ENCODE measurements around the gene PRKAA2.

PRKAA2 gene

DNA sequence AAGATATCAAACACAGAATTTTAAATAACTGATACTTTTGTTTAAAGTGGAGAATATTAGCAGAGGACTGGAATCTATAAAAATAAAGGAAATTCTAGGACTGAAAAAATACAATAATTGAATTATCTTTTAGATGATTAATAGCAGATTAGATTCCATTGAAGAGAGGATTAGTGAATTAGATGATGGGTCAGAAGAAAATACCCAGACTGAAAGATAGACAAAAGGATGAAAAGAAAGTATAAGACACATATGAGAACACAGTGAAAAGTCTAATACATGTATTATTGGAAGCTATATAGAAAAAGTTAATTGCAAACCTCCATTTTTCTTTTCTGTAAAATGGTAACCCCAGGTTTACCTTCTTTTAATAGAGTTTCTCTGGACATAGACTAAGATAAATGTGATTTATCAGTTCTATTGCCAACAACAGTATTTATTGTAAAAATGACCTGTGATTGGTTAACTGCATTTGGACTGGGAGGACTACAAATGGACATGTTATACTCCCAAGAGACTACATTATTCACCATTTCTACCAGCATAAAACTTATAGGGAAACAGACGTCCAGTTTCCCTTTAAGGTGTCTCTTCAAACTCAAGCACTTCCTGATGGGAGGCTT, 11.0 kb downstream of the PRKAA2 start:
- no peak for DNase-seq

DNA sequence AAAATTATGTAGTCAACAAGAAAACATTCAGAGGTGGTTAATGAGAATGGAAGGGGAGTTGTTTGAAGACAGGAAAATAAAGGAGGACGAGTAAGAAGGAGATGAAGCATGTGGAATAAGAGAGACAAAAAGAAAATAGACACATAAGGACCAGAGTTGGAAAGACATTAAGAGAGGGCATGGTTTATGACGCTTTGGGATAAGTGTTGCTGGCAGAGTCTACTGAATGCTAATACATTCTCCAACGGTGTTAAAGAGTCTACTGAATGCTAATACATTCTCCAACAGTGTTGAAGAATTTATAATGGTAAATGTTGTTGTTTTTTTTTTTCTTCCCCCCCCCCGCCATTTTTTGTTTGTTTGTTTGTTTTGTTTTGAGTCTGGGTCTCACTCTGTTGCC, 13.1 kb downstream of the PRKAA2 start:
- DNase-seq = no peak

DNA sequence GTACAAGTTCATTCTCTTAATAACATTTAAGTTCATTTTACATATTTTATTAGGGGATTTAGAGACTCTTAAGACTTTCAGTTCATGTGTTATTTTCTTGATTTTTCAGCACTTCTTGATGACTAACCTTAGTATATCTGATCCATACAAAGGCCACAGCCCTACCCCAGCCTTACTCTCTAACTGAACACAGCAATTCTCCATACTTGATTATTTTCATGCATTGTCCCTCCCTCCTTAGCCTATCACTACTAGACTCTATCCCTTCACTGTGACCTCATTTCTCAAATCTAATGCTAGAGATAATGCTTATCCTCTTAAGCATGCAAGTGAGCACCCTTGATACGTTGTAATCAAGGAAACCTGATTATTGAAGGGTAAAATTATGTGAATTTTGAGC, 15.2 kb downstream of the PRKAA2 start:
- no peak for DNase-seq

DNA sequence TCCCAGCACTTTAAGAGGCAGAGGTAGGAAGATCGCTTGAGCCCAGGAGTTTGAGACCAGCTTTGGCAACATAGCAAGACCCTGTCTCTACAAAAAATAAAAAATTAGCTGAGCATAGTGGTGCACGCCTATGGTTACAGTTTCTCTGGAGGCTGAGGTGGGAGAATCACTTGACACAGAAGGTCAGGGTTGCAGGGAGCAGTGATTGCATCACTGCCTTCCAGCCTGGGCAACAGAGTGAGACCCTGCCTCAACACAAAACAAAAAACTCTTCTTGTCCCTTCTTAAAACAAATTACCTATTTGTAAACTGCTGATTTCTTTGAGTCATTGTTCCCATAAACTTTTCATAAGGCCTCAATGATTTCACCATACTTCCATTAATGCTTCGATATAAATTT, 18.7 kb downstream of the PRKAA2 start:
- DNase-seq = no peak

DNA sequence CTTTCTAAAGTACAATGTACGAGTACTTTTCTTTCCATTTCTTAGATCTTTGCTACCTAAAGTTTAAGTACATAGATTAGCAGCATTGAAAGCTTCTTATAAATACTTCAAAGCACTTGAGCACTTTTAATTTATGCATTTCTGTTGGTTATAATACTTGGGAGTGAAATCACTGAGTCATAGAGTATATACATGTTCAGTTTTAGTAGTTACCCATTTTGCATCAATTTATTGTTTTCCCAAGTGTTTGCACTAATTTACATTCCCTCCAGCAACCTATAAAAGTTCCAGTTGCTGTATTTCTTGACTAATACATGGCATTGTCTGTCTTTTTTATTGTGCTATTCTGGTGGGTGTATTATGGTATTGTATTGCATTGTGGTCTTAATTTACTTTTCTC, 20.3 kb downstream of the PRKAA2 start:
- no peak for DNase-seq

DNA sequence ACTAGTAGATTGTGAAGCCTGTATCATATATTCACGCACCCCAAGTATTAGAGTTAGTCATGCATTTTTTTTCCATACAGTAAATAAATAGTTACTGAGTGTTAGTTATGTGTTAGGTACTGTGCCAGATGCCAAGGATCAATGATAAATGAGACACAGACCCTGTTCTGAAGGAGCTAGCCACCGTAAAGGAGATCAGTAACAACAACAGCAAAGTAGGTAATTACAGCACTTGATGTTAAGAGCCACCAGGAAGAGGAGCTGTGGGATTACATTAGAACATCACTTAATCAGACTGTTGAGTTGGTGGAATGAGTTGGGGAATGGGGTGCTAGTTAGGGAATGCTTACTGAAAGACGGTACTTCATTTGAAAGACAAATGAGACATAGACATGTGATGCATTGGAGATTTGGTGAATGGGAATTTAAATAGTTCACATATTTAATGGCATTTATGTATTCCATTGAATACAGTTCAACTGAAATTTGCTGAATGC, 21.0 kb downstream of the PRKAA2 start:
- DNase-seq = no peak

DNA sequence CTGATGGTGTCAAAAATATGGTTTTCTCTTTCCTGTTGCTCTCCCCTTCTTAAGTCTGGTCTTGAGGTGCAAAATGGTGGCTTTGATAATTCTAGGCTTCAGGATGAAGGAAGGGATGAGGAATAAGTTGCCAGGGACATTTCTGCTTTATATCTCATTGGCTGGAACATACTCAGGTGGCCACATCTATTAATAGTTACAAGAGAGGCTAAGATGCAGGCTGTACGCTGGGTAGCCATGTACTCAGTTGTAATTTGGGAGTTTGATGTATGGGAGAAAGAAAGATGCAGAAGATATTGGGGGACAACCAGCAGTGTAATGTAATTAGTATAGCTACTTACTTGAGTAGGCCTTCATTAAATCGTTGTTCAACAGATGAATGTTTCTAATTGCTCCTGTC, 25.2 kb downstream of the PRKAA2 start:
- DNase-seq = no peak

DNA sequence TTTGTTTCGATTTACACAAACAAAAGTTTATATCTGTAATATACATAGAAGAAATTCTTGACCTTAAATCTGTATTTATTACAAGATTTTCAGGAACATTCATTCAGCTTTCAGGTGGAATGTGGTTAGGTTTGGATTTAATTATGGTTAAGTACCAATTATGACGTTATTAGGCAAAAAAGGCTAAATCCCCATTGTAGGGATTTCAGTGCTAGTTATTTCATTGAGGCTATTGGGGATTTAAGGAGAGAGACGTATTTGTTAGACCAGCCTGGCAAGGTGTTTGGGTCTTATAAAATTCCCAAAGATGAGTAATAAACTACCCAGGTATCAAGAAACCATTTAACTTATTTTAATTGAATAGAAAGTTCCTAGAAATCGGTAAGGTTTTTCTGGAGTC, 26.0 kb downstream of the PRKAA2 start:
- DNase-seq = no peak

DNA sequence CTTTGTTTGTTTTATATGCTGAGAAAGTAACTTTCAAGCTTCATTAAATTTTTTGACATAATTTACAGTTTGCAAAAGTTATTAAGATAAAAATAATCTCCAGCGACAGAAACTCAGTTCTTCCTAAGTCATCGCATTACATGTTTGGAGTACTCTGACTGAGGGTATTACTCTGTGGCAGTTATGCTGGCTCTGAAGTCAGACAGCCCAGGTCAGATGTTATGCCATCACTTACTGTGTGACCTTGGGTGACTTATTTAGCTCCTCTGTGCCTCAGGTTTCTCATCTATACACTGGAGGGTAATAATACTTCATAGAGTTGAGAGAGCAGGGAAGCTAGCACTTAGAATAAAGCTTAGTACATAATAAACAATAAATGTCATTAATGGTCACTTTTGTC, 26.4 kb downstream of the PRKAA2 start:
- DNase-seq = no peak

DNA sequence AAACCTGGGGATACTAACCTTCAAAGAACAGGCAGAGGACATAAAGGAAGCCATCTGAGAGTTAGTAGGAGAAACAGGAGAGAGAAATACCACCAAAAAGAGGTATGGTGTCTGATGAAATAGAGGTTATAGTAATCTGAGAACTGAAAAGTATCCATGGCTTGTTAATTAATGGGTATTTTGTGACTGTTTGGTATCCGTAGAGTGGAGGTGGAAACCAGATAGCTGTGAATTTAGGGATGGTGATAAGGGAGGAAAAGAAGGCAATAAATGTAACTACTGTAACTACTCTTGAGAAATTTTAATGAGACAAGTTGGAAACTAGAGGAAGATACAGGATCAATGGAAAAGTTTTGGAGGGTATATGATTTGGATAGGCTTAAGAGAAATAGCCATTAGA, 27.5 kb downstream of the PRKAA2 start:
- DNase-seq = no peak

DNA sequence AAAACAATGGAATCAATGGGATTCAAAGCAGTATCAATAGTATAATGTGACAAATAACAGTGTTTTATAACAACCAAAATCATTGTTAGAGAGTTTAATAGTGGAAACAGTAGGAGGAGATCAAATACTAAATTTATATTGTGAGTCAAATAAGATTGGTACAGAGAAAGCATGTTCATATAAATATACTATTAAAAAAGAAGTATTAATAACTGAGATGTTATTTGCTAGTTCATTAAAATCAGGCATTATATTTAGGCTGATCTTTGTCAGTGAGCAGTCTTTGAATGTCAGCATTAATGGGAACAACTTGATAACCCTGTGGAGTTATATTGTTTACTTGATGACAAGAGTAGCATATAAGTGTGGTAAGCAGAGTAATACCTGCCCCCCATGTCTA, 30.6 kb downstream of the PRKAA2 start:
- DNase-seq = no peak

DNA sequence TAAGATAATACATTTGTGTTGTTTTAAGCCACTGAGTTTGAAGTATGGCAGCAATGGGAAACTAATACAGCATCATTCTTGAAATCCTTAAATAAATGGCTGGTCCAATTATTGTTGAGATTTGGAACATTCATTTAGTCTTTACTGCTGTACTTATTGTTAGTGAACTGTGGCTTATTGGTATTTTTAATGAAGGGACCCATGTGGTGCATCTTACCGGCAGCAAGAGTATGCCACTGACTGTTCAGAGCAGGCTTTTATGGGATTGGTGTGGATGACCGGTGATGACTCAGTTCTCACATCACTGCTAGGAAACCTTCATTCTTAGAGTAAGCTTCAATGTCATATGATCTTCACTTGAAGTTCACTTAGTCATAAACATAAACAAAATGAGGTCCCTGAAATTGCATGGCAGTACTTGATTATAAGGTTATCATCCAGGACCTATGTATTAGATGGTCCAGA, 31.5 kb downstream of the PRKAA2 start:
- DNase-seq = no peak

DNA sequence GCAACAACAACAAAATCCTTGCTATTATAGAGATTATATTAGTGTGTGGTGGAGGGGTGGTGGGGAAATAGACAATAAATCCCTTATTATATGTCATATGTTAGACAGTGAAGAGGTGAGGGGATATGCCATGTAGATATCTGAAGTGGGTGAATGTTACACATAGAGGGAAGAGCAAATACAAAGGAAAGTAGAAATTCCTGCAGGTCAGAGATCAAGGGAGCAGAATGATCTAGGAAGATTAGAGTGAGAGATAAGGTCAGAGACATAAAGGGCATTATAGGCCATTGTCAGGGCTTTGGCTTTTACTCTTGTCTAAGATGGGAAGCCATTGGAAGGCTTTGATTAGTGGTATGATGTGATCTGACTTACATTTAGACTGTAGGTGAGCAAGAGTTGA, 38.5 kb downstream of the PRKAA2 start:
- no peak for DNase-seq

DNA sequence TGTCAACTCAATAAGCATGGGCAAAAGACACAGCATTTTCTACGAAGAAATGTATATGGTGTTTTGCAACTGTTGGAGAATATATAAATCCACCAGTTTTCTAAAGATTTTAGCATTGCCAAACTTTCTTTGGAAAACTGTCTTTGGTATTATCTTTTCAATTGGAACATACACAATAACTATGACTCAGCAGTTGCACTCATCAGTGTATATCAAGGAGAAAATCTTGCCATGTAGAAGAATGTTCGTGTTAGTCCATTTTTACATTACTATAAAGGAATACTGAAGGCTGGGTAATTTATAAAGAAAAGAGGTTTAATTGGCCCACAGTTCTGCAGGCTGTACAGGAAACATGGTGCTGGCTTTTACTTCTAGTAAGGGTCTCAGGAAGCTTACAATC, 41.1 kb downstream of the PRKAA2 start:
- DNase-seq = no peak

DNA sequence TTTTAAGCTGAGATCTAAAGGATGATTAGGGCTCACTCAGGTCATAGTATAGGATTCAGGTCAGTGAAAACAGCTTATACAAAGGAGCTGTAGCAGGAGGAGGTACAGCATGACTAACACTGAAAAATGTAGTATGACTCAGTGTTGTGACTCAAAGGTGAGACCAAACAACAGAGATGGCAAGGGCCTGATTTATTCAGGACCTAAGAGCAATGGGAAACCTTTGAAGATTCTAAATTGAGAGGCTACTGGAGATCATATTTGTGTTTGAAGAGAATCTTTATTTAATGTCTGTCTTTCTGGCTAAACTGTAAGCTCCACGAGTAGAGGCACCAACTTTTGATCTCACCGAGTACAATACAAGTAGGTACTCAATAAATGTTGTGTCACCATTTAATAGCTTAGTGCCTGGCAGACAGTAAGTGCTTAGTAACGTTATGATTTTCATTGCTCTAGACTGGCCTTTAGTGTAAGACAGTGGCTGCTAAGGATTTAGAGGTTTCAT, 43.5 kb downstream of the PRKAA2 start:
- no peak for DNase-seq

DNA sequence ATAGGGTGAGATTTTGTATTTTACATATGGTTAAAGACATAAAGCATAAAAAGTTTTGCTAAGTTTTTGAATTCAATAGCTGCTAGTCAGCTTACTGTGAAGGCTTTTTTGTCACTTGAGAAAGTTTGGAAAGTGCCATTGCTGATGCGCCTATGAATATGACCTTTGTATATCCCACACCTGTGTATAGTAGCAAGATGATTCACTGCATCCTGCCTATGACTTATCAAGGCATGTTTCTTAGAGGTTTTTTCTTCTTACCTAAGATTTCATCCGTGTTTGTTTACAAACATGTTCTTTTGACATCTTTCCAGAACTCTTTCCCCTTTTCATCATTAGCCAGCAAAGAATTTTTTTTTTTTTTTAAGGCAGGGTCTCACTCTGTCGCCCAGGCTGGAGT, 51.5 kb downstream of the PRKAA2 start:
- no peak for DNase-seq

DNA sequence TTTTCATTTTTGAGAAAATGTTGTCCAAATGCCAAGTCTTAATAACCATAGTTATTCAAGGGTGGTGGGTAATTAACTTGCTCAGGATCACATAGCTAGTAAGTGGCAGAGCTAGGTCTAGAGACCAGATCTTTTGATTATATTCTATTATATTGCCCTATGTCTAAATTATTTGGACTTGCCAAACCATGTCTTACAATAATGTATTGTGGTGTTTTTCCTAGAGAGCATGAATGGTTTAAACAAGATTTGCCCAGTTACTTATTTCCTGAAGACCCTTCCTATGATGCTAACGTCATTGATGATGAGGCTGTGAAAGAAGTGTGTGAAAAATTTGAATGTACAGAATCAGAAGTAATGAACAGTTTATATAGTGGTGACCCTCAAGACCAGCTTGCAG, 58.6 kb downstream of the PRKAA2 start:
- DNase-seq = no peak

DNA sequence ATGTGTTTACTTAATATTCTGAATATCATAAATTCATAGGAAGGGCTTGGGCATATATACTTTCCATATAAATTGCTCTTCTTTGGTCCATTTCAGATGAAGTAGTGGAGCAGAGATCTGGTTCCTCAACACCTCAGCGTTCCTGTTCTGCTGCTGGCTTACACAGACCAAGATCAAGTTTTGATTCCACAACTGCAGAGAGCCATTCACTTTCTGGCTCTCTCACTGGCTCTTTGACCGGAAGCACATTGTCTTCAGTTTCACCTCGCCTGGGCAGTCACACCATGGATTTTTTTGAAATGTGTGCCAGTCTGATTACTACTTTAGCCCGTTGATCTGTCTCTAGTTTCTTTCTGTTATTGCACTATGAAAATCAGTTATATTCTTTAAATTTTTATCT, 62.3 kb downstream of the PRKAA2 start:
- no peak for DNase-seq

DNA sequence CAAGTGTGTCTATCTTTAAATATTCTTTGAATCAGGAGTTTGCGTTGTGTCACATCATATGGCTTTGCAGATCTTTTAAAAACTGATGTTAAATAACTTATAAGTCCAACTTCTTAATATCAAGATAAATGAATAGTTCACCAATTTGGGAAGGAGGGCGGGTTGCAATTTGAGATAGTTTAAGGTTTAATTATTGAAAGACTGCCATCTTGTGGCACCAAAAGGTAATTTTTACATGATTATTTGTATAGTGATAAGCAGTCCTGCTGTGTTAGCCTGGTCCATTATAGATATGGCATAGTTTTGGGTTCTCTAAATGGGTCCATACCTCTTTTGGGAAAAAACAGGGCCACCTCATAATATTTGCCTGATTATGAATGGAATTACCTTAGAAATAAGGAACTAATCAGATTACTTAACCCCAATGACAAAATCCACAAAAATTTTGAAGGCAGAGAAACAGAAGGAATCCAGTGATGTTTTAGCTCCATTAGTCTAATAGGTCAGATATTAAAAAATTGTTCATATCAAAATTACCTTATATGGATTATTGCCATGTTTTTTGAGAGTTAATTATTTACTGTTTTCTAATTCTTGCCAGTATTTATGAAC, 64.3 kb downstream of the PRKAA2 start:
- no peak for DNase-seq

DNA sequence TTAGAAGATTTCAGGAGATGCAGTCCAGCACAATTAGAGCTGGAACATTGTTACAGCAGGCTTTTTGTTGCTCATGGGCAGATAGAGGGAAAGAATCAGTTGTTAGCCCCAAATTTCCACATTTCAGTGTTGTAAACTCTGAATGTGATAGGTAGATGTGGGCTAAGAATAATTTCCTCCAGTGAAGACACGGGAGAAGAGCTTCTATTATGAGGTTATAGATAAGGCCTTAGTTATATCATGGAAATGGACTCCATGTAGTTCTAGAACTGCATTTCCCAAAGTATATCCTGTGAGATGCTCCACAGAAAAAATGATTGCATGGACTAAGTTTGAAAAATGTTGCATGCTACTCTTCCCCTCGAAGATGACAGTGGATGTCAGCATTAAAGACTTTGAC, 64.9 kb downstream of the PRKAA2 start:
- no peak for DNase-seq

DNA sequence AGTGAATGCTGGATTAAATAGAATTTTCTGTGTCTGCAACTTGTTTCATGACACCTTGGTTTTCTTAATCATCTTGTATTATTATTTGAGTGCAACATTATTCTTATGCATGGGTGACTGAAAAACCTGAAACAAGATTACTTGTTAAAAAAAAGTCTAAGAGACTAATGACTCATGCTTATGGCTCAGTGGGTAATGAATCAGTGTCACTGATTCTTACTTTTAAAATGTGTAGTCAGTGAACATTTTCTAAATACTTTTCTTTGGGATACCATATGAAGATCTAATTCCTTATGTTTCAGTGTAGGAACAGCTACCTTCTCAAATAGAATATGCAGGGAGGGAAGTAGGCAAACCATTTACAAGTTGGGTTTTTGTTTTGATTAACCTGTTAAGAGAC, 65.5 kb downstream of the PRKAA2 start:
- no peak for DNase-seq

DNA sequence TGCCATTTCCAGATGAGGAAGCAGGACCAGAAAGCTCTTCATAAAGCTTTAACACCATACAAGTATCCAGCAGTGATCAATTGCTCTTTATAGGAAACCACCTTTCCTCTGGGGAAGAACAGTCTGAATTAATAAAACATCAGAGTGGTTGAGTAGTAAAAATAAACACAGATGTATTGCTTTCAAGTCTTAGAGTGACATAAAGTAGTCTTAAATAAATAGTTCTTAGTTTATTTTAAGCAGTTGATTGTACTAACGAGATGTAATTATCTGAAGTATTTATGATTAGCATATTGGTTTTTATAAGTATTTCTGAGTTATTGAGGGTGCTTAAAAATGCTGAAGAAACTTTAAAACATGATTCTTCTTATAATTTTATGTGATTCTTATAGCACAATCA, 67.0 kb downstream of the PRKAA2 start:
- DNase-seq = no peak

DNA sequence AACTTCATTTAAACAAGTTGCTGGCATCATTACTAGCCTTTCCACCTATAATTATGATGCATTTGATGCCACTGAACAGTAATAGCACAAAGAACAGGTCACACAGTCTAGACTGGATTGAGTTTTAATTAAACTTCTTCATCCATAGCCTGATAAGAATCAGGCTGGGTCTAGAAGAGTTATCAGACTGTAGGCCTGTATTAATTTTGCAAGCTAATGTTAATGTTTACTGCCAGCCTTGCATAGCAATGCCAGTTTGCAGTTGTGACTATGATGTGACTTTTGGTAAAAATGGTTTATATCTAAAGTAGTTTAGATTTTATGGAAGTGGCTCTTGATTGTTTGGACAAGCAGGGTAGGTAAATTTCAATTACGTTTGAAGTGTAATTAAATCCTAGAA, 68.0 kb downstream of the PRKAA2 start:
- DNase-seq = no peak

DNA sequence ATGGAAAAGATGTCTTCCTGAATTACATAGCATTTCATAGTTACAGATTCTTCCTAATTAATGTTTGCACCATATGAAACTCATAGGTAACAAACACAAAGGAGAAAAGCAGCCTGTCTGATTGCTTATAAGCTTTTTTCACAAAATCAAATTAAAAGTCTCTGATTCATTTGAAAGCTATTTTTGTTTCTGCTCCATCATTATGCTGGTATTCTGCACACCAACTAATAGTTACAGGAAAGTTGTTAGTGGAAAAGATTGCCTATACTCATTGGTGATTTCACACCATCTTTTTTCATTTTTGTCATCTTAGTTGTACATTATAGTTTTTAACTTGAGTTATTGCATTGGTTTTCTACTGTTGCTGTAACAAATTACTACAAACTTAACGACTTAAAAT, 70.0 kb downstream of the PRKAA2 start:
- DNase-seq = no peak

DNA sequence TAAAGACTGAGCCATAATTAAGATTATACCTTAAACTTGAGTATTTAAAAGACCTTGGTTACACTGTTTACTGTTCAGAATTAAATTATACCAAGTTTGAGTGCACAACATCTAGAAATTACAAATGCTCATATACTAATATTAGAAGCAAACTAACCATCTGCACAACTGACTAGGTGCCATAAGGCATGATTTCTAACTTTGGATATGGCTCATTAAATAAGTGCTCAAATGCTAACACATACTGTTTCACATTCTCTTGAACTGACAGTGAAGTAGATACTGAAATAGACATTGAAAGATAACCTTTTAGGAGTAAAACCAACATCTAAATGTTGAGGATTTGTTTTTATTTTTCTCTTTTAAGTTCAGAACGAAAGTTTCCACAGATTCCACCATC, 74.1 kb downstream of the PRKAA2 start:
- DNase-seq = no peak
